Measurements from ENCODE around the gene RPS21. TPM values are rescaled to one million over a fixed set of nuclear protein-coding genes. Genes with fewer than 3 reads are reported as not detected.

Gene RPS21
- total RNA-seq, 2 experiments from 2014 or later: 3,015 to 3,210 TPM

DNA sequence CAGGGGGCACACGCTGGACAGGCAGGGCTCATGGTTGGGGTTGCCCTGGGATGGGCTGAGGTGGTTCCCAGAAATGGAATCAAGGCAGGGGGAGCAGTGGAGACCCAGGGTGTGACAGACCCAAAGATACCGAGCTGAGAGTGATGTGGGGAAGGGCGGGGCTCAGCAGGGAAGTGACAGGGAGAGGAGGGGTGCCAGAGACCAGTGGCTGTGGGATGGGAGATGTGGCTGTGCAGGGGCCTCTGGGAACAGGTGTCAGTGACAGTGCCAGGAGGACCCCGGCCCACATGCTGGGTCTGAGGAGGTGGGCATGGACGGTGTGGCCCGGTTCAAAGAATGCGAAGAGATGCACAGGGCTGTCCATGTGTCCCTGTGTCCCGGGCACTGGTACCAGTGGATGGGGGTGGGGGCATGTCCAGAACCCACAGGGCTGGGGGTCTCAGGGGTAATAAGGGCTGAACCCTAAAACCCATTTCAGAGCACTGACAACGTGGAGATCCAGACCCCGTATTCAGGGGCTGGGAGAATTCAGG is 19.1 kb downstream of the RPS21 start:
- ATAC-seq (ENCODE audit: poor library complexity): no peak
- Mint-ChIP-seq H3K4me3 (peak overlapping the region; percentile 84), H3K4me1 (ENCODE audit: low read depth) (peaks cover 18% of the 10 kb centered on the region), H3K27ac (no peak overlapping the region), H3K9me3 (no peaks in the 10 kb centered on the region), H3K27me3 (no peaks in the 10 kb centered on the region), H3K36me3 (ENCODE audit: low read depth) (no peaks in the 10 kb centered on the region)
- TF ChIP-seq, protein P1, sequence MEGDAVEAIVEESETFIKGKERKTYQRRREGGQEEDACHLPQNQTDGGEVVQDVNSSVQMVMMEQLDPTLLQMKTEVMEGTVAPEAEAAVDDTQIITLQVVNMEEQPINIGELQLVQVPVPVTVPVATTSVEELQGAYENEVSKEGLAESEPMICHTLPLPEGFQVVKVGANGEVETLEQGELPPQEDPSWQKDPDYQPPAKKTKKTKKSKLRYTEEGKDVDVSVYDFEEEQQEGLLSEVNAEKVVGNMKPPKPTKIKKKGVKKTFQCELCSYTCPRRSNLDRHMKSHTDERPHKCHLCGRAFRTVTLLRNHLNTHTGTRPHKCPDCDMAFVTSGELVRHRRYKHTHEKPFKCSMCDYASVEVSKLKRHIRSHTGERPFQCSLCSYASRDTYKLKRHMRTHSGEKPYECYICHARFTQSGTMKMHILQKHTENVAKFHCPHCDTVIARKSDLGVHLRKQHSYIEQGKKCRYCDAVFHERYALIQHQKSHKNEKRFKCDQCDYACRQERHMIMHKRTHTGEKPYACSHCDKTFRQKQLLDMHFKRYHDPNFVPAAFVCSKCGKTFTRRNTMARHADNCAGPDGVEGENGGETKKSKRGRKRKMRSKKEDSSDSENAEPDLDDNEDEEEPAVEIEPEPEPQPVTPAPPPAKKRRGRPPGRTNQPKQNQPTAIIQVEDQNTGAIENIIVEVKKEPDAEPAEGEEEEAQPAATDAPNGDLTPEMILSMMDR (IDR thresholded peaks at IDR 0.05): no peak
- DNase-seq: no peak
- intact Hi-C loops (cut with DNase I, micrococcal nuclease): loop anchor here (1.0 to 5.0 kb wide), 6 partner anchors 19 to 866 kb away; partner anchors contain the start of genes ADRM1 (in 1 of the 2), ARFGAP1 (in 1 of the 2), GID8 (in 1 of the 2) and OSBPL2 (in 1 of the 2)
- peaks cover 0 to 9% of the 10 kb centered on the region in 2 experiments for H3K9me3 ChIP-seq (ENCODE audit: control insufficient read depth in 1 of 2, insufficient read depth in 1 of 2, low read length in 2 of 2)
- peaks cover 46% of the 10 kb centered on the region for H3K4me1 ChIP-seq (ENCODE audit: insufficient read depth, low read length)
- no peak overlapping the region for H3K27ac ChIP-seq (ENCODE audit: low read depth in 1 of 2, low read length in 2 of 2)
- H3K27me3 ChIP-seq (ENCODE audit: control insufficient read depth in 1 of 2, insufficient read depth in 2 of 2, low read length in 2 of 2): no peaks in the 10 kb centered on the region
- ChIA-PET POLR2A (no interaction called here), CTCF (no interaction called here)
- H3K36me3 ChIP-seq (ENCODE audit: insufficient read depth, low read length): peaks cover 2% of the 10 kb centered on the region
- H3K4me3 ChIP-seq (ENCODE audit: low read length): peak overlapping the region; percentile 65

DNA sequence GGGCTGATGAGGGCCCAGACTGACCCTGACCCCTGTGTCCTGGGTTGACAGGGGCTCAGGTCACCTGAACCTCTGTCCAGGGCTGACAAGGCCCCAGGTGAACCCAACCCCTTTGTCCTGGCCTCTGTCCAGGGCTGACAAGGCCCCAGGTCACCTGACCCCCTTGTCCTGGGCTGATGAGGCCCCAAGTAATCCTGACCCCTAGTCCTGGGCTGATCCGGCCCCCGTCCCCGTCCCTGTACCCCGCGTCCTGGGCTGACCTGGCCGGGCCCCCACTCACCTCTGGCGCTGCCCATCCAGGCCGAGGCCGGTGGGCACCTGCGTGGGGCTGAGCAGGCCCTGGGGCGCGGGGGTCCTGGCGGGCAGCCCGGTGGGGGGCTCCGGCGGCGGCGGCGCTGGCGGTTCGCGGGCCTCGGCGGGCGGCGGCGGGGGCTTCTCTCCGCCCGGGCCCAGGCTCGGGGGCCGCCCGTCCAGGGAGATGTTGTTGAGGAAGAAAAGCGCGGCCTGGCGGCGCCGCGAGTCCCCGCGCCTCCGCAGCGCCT is 19.8 kb downstream of the RPS21 start:
- Mint-ChIP-seq H3K4me3 (peak overlapping the region; percentile 84), H3K9me3 (no peaks in the 10 kb centered on the region), H3K4me1 (ENCODE audit: low read depth) (peaks cover 18% of the 10 kb centered on the region), H3K36me3 (ENCODE audit: low read depth) (no peaks in the 10 kb centered on the region), H3K27ac (no peak overlapping the region), H3K27me3 (no peaks in the 10 kb centered on the region)
- peaks cover 0 to 9% of the 10 kb centered on the region in 2 experiments for H3K9me3 ChIP-seq (ENCODE audit: control insufficient read depth in 1 of 2, insufficient read depth in 1 of 2, low read length in 2 of 2)
- POLR2A ChIA-PET: interaction anchor here (1.0 kb wide), 3 partner anchors 20 to 104 kb away, joined by 3 to 5 read pairs (median 3); partner anchors contain the start of genes ADRM1 and RPS21
- ATAC-seq (ENCODE audit: poor library complexity): no peak
- TF ChIP-seq, protein P1 (IDR thresholded peaks at IDR 0.05): no peak
- peak overlapping the region; percentile 65 for H3K4me3 ChIP-seq (ENCODE audit: low read length)
- CTCF ChIA-PET: interaction anchor here (1.0 kb wide), 1 partner anchor 24 kb away, joined by 3 read pairs; no protein-coding TSS in a partner anchor
- peak in 2 of 14 experiments; percentile 17 to 47 for DNase-seq
- no peaks in the 10 kb centered on the region for H3K27me3 ChIP-seq (ENCODE audit: control insufficient read depth in 1 of 2, insufficient read depth in 2 of 2, low read length in 2 of 2)
- H3K4me1 ChIP-seq (ENCODE audit: insufficient read depth, low read length): peaks cover 46% of the 10 kb centered on the region
- intact Hi-C loops (cut with DNase I, micrococcal nuclease): loop anchor here (1.0 to 5.0 kb wide), 5 partner anchors 104 to 866 kb away; partner anchors contain the start of genes ADRM1 (in 1 of the 2), ARFGAP1 (in 1 of the 2), GID8 (in 1 of the 2) and OSBPL2 (in 1 of the 2)
- no peaks in the 10 kb centered on the region for H3K36me3 ChIP-seq (ENCODE audit: insufficient read depth, low read length)
- no peak overlapping the region for H3K27ac ChIP-seq (ENCODE audit: low read depth in 1 of 2, low read length in 2 of 2)

DNA sequence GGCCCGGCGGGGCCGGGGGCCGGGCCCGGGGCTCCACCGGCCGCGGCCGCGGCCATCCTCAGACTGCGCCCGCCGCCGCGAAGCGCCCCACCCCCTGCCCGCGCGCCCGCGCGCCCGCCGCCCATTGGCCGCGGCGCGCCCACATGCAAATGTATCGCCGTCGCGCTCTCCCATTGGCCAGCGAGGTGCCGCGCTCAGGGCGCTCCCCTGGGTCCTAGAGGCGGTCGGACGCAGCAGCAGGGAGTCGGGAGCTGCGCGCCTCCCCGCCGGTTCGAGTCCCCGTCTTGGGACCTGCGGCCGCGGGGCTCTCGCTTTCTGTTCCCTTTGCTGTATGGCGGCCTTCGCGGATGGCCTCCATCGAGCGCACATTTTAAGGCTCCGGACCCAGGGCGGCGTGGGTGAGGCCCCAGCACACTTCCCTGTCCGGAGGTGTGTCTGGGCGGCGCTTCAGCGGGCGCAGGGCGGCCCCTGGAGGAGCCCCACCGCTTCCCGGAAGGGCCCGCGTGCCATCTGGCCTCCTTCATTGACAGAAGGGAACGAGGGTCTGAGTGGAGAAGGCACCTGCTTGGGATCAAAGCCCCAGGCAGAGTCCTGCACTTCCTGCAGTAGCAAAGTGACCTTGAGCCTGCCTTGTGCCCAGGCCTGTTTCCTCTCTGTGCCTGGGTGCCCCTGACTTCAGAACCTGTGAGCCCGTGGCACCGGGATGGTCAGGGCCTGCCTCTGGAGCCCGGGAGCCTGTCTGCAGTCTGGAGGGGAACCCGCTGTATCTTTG is 20.5 kb downstream of the RPS21 start, which contains the start of gene CABLES2:
TSS of gene CABLES2 (minus strand) at position 65 of the 772 bp plus-strand sequence. CDS start at position 56, 9 bp downstream.
- Histone ChIP-seq H3K4me1 (ENCODE audit: insufficient read depth, low read length) (peaks cover 46% of the 10 kb centered on the region), H3K4me3 (ENCODE audit: low read length) (peak within 1 kb of the TSS; percentile 72), H3K27ac (ENCODE audit: low read depth in 1 of 2, low read length in 2 of 2) (peak within 1 kb of the TSS in 1 of 2 donors; percentile 24), H3K27me3 (ENCODE audit: control insufficient read depth in 1 of 2, insufficient read depth in 2 of 2, low read length in 2 of 2) (no peaks in the 10 kb centered on the region), H3K36me3 (ENCODE audit: insufficient read depth, low read length) (no peaks in the 10 kb centered on the region), H3K9me3 (ENCODE audit: control insufficient read depth in 1 of 2, insufficient read depth in 1 of 2, low read length in 2 of 2) (peaks cover 0 to 9% of the 10 kb centered on the region in 2 experiments)
- no peaks in the 10 kb centered on the region for H3K36me3 Mint-ChIP-seq (ENCODE audit: low read depth)
- peak; percentile 83 to 96 (median 88) for DNase-seq
- TF ChIP-seq, protein P1 (IDR thresholded peaks at IDR 0.05): no peak
- peaks cover 18% of the 10 kb centered on the region for H3K4me1 Mint-ChIP-seq (ENCODE audit: low read depth)
- intact Hi-C loops (cut with DNase I, micrococcal nuclease): loop anchor here in 1 of 2 experiments (5.0 kb wide), 4 partner anchors 170 to 865 kb away; partner anchors contain the start of genes ARFGAP1, GID8, OSBPL2 and YTHDF1
- ChIA-PET POLR2A (interaction anchor here (0.6 to 1.0 kb wide), 4 partner anchors 19 to 105 kb away, joined by 3 to 5 read pairs (median 4); partner anchors contain the start of genes ADRM1 and RPS21), CTCF (interaction anchor here (1.0 kb wide), 1 partner anchor 25 kb away, joined by 3 read pairs; no protein-coding TSS in a partner anchor)
- peak within 1 kb of the TSS; percentile 84 for H3K4me3 Mint-ChIP-seq
- H3K27me3 Mint-ChIP-seq: no peaks in the 10 kb centered on the region
- H3K27ac Mint-ChIP-seq: no peak within 1 kb of the TSS
- H3K9me3 Mint-ChIP-seq: no peaks in the 10 kb centered on the region
- ATAC-seq (ENCODE audit: poor library complexity): peak; percentile 95
